IMR-90 (cell line): ENCODE data around the gene GRIA4. TPM values are rescaled to one million over a fixed set of nuclear protein-coding genes. Genes with fewer than 3 reads are reported as not detected.

ENCODE experiments used
- ATAC-seq: fragments of 200-7000 bp; cut with Tn5 transposase; 2 replicates; pipeline ENCODE4 v1.9.1; 2020; ENCODE audit warnings: low read depth, mild to moderate bottlenecking, moderate library complexity
- BruUV-seq: library from RNA; stranded (reverse); fragments of 400-500 nt; replicated peaks from 2 replicates; lab custom pipeline; 2021; lab: Mats Ljungman, UMichigan
- CTCF ChIA-PET: fragments of 300-600 bp; formaldehyde crosslinking; extraction: SDS; loops from one replicate; lab custom pipeline; 2021; ENCODE audit warnings: antibody characterized with exemption; lab: Yijun Ruan, JAX
- POLR2A ChIA-PET: fragments of 300-600 bp; sonication (Branson Sonifier 250); formaldehyde crosslinking; loops from one replicate; lab custom pipeline; 2022; ENCODE audit warnings: antibody characterized with exemption; ENCODE audit not compliant: unreplicated experiment; lab: Charles Lee
- DNase-seq: peaks from one replicate; pipeline ENCODE4 v3.0.0; 2013
- H2AFZ ChIP-seq: replicated peaks from 2 replicates; pipeline ENCODE3; 2013; ENCODE audit warnings: low read length, mild to moderate bottlenecking; ENCODE audit not compliant: poor library complexity
- H2AK5ac ChIP-seq: 2 replicates; pipeline ENCODE4 v1.6.1; 2013; ENCODE audit warnings: low read depth, low read length, inconsistent platforms
- H2AK9ac ChIP-seq: replicated peaks from 2 replicates; pipeline ENCODE3; 2013; ENCODE audit warnings: mild to moderate bottlenecking, low read depth, low read length, moderate library complexity; ENCODE audit not compliant: poor library complexity
- H2BK120ac ChIP-seq: 2 replicates; pipeline ENCODE4 v1.6.1; 2013; ENCODE audit warnings: low read depth, low read length, inconsistent platforms
- H2BK15ac ChIP-seq: 3 replicates; pipeline ENCODE4 v1.6.1; 2013; ENCODE audit warnings: low read depth, low read length, inconsistent platforms
- H2BK20ac ChIP-seq: 2 replicates; pipeline ENCODE4 v1.6.1; 2013; ENCODE audit warnings: low read depth, mild to moderate bottlenecking, inconsistent platforms, low read length, moderate library complexity
- H2BK5ac ChIP-seq: 2 replicates; pipeline ENCODE4 v1.6.1; 2013; ENCODE audit warnings: mild to moderate bottlenecking, low read depth, low read length, inconsistent platforms; ENCODE audit not compliant: poor library complexity, severe bottlenecking
- H3K14ac ChIP-seq: replicated peaks from 2 replicates; pipeline ENCODE4 v1.6.1; 2013; ENCODE audit warnings: low read depth, low read length, inconsistent platforms
- H3K18ac ChIP-seq: 2 replicates; pipeline ENCODE4 v1.6.1; 2013; ENCODE audit warnings: low read depth, low read length, control low read depth
- H3K23ac ChIP-seq: 2 replicates; pipeline ENCODE4 v1.6.1; 2013; ENCODE audit warnings: low read depth, low read length, inconsistent platforms
- H3K27ac ChIP-seq: 2 replicates; pipeline ENCODE4 v1.5.1; 2013; ENCODE audit warnings: mild to moderate bottlenecking, control low read depth, low read length; ENCODE audit not compliant: insufficient read depth
- H3K27me3 ChIP-seq: 2 replicates; pipeline ENCODE4 v1.6.1; 2013; ENCODE audit warnings: low read length; ENCODE audit not compliant: control insufficient read depth, insufficient read depth
- H3K36me3 ChIP-seq: 2 replicates; pipeline ENCODE4 v1.6.1; 2013; ENCODE audit warnings: low read length, mixed read lengths; ENCODE audit not compliant: control insufficient read depth, insufficient read depth
- H3K4ac ChIP-seq: 2 replicates; pipeline ENCODE4 v1.6.1; 2013; ENCODE audit warnings: low read depth, low read length, inconsistent platforms
- H3K4me1 ChIP-seq: 2 replicates; pipeline ENCODE4 v1.6.1; 2013; ENCODE audit warnings: low read length, mixed read lengths; ENCODE audit not compliant: control insufficient read depth, insufficient read depth
- H3K4me2 ChIP-seq: 2 replicates; pipeline ENCODE4 v1.6.1; 2013; ENCODE audit warnings: low read depth, mild to moderate bottlenecking, control low read depth, low read length, moderate library complexity
- H3K4me3 ChIP-seq: 2 replicates; pipeline ENCODE4 v1.5.1; 2013; ENCODE audit warnings: low read depth, mild to moderate bottlenecking, control low read depth, low read length, moderate library complexity; ENCODE audit not compliant: insufficient read depth
- H3K56ac ChIP-seq: 2 replicates; pipeline ENCODE4 v1.6.1; 2013; ENCODE audit warnings: low read length, inconsistent platforms; ENCODE audit not compliant: insufficient read depth; ENCODE audit errors: extremely low read depth
- H3K79me1 ChIP-seq, 2 experiments: 2 replicates each; pipeline ENCODE4 v1.6.1; 2013; ENCODE audit warnings: low read length in 2 of 2, inconsistent platforms in 1 of 2, low read depth in 1 of 2
- H3K9ac ChIP-seq: 2 replicates; pipeline ENCODE4 v1.6.1; 2013; ENCODE audit warnings: low read depth, low read length, control low read depth
- H3K9me1 ChIP-seq: 2 replicates; pipeline ENCODE4 v1.6.1; 2013; ENCODE audit warnings: low read length, inconsistent platforms; ENCODE audit not compliant: insufficient read depth
- H3K9me3 ChIP-seq: 2 replicates; pipeline ENCODE4 v1.6.1; 2013; ENCODE audit warnings: low read length; ENCODE audit not compliant: control insufficient read depth, insufficient read depth
- H4K20me1 ChIP-seq: 2 replicates; pipeline ENCODE4 v1.6.1; 2013; ENCODE audit warnings: low read length, inconsistent platforms; ENCODE audit not compliant: insufficient read depth
- H4K5ac ChIP-seq: 2 replicates; pipeline ENCODE4 v1.6.1; 2013; ENCODE audit warnings: mild to moderate bottlenecking, low read depth, low read length, control low read depth
- H4K8ac ChIP-seq, 2 experiments: 2 replicates each; pipeline ENCODE4 v1.6.1; 2013; ENCODE audit warnings: low read depth in 2 of 2, low read length in 2 of 2, control low read depth in 1 of 2, inconsistent platforms in 1 of 2
- H4K91ac ChIP-seq: 2 replicates; pipeline ENCODE4 v1.6.1; 2013; ENCODE audit warnings: low read depth, low read length, inconsistent platforms; ENCODE audit not compliant: insufficient read depth
- CEBPB ChIP-seq: IDR thresholded peaks from 2 replicates; pipeline ENCODE4 v1.6.1; 2012; ENCODE audit warnings: low read depth, low read length, improper control_type of control experiment
- CHD1 ChIP-seq: IDR thresholded peaks from 2 replicates; pipeline ENCODE4 v1.6.1; 2012; ENCODE audit warnings: low read depth, low read length, improper control_type of control experiment
- ELK1 ChIP-seq: fragments of 150-350 bp; IDR thresholded peaks from 2 replicates; pipeline ENCODE4 v1.6.1; 2016; ENCODE audit warnings: low read depth, mild to moderate bottlenecking, low read length, moderate library complexity, borderline replicate concordance
- FOS ChIP-seq: fragments of 150-350 bp; IDR thresholded peaks from 2 replicates; pipeline ENCODE4 v1.6.1; 2016; ENCODE audit warnings: low read depth, low read length
- MAZ ChIP-seq: IDR thresholded peaks from 2 replicates; pipeline ENCODE4 v1.6.1; 2012; ENCODE audit warnings: low read depth, mild to moderate bottlenecking, low read length, improper control_type of control experiment, moderate library complexity, borderline replicate concordance
- MXI1 ChIP-seq: IDR thresholded peaks from 2 replicates; pipeline ENCODE4 v1.6.1; 2012; ENCODE audit warnings: low read depth, mild to moderate bottlenecking, low read length, moderate library complexity, borderline replicate concordance
- POLR2A ChIP-seq: IDR thresholded peaks from 2 replicates; pipeline ENCODE4 v1.6.1; 2012; ENCODE audit warnings: mild to moderate bottlenecking, low read depth, low read length
- RAD21 ChIP-seq: IDR thresholded peaks from 2 replicates; pipeline ENCODE4 v1.6.1; 2012; ENCODE audit warnings: low read length, improper control_type of control experiment
- RFX5 ChIP-seq: IDR thresholded peaks from 2 replicates; pipeline ENCODE4 v1.8.0; 2012; ENCODE audit warnings: low read depth, mild to moderate bottlenecking, low read length, moderate library complexity
- SMC3 ChIP-seq: fragments of 150-350 bp; IDR thresholded peaks from 2 replicates; pipeline ENCODE4 v1.6.1; 2016; ENCODE audit warnings: low read depth, mild to moderate bottlenecking, antibody characterized with exemption, low read length, moderate library complexity
- USF2 ChIP-seq: fragments of 150-350 bp; IDR thresholded peaks from 2 replicates; pipeline ENCODE4 v1.6.1; 2017; ENCODE audit warnings: mild to moderate bottlenecking, antibody characterized with exemption, low read length, low read depth
- WGBS, 2 experiments: methylation state at CpG; one replicate each; pipeline versions ENCODE4 v1.1.5 to v1.1.7; 2013; ENCODE audit warnings: missing lambda C conversion rate in 2 of 2; ENCODE audit not compliant: insufficient read length in 1 of 2; ENCODE audit errors: extremely low coverage in 2 of 2; 5-methylcytosine and 5-hydroxymethylcytosine counted together
- dilution Hi-C: fragments of 300-500 bp; cut with HindIII; formaldehyde crosslinking; loops from one replicate; pipeline ENCODE4 v1.14.3; 2018; ENCODE audit warnings: low sequenced_read_pairs; ENCODE audit not compliant: unreplicated experiment
- in situ Hi-C: fragments of 300-500 bp; cut with MboI; formaldehyde crosslinking; loops from 3 replicates; pipeline ENCODE4 v1.14.3; 2019; ENCODE audit warnings: low sequenced_read_pairs, inconsistent platforms, mixed read lengths
- intact Hi-C: fragments of 100-400 bp; cut with micrococcal nuclease; formaldehyde crosslinking; loops from 2 replicates; pipeline ENCODE4 v1.10.0; 2022
- polyA plus RNA-seq, 3 experiments: library from polyadenylated mRNA; depleted of rRNA; stranded (reverse); fragments of >200 nt; gene quantifications; 2 replicates each; pipeline ENCODE4 v1.2.3, GENCODE V29; 2012; ENCODE audit warnings: low replicate concordance in 1 of 3
- total RNA-seq: library from RNA; depleted of rRNA; stranded (reverse); fragments of >200 nt; gene quantifications from 2 replicates; pipeline ENCODE4 v1.2.3, GENCODE V29; 2012

GRIA4 gene
- total and polyA plus RNA-seq, 2 of the 4 experiments (the other 2 are of a cell fraction), result 0.36 to 1.0 TPM

- ChIA-PET POLR2A (no interaction called here), CTCF (no interaction called here)
- Histone ChIP-seq H2BK20ac (no peak overlapping the region), H4K20me1 (no peaks in the 10 kb centered on the region), H3K4me2 (no peak overlapping the region), H2AK9ac (no peak overlapping the region), H3K4ac (no peak overlapping the region), H3K27me3 (no peaks in the 10 kb centered on the region), H2BK120ac (no peak overlapping the region), H3K14ac (no peak overlapping the region), H3K4me1 (no peaks in the 10 kb centered on the region), H2AK5ac (no peak overlapping the region), H4K8ac (no peak overlapping the region), H2AFZ (no peak overlapping the region), H3K56ac (no peak overlapping the region), H2BK15ac (no peak overlapping the region), H4K5ac (no peak overlapping the region), H2BK5ac (no peak overlapping the region), H3K9me3 (no peaks in the 10 kb centered on the region), H4K91ac (no peak overlapping the region), H3K27ac (no peak overlapping the region), H3K18ac (no peak overlapping the region), H3K36me3 (no peaks in the 10 kb centered on the region), H3K79me1 (no peaks in the 10 kb centered on the region), H3K9me1 (no peaks in the 10 kb centered on the region), H3K4me3 (no peak overlapping the region), H3K9ac (no peak overlapping the region), H3K23ac (no peak overlapping the region)
- BruUV-seq, result no TSS peak
- DNase-seq, result no peak
- intact Hi-C loops, result no loop called here
- dilution Hi-C loops, result no loop called here
- ATAC-seq, result no peak
- WGBS, 2 experiments, result no CpG with 5 or more reads among the region's 2 CpGs
- TF ChIP-seq MXI1 (no peak), CEBPB (no peak), RAD21 (no peak), USF2 (no peak), RFX5 (no peak), POLR2A (no peak), SMC3 (no peak), CHD1 (no peak), FOS (no peak), MAZ (no peak), ELK1 (no peak)
- in situ Hi-C loops, result no loop called here
Observed at GRCh38 chr11:105636496-105636895, 26.6 kb downstream of the GRIA4 start.
